ENCODE data around the gene CPA3.

CPA3 gene

DNA sequence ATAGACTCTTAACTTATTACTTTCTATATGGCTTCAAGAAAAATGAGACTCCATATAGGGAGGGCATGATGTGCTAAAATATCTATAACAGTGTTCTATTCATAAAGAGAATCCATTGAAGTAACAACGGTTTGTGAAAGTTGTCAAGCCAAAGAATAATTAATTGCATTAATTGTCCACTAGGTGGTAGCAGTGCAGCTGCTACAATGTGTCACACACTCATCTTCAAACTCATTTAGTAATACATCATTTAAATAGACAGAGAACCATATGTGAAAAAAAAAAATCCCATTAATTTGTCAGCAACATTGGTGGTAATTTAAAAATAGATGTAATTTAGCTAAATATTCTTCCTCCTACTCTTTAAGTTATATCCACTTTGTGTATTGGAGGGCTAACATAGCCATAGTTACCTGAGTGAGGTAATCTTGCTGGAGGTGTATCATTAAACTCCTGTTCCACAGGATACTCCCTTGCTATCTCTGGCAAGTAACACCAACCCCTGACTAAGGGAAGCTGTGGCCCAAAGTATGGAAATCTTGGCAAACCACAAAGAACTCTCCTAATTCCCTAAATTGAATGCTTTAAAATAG lies 3.7 kb upstream of the CPA3 start:
- DNase-seq (ENCODE audit: low read depth in 2 of 2) = no peak

DNA sequence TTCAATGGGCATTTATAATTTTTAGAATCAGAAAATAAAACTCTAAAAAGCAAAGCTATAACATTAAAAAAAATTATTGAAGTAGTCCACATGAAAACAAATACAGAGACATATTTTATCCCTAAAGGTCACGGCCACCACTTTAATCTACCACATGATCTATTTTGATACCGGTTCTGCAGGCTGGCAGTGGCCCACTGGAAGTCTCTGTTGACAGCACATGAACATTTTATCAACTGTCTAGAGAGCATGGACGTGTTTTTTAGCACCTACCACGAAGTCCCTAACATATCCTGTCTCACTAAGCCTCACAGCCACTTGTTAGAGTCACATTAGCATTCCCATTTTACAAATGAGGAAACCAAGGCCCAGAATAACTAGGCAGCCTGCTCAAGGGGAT lies 1.8 kb upstream of the CPA3 start:
- DNase-seq (ENCODE audit: low read depth in 2 of 2) = no peak

GRCh38 chr3:148863814-148864213 lies 1.3 kb upstream of the CPA3 start:
- DNase-seq (ENCODE audit: low read depth in 2 of 2) = no peak

DNA sequence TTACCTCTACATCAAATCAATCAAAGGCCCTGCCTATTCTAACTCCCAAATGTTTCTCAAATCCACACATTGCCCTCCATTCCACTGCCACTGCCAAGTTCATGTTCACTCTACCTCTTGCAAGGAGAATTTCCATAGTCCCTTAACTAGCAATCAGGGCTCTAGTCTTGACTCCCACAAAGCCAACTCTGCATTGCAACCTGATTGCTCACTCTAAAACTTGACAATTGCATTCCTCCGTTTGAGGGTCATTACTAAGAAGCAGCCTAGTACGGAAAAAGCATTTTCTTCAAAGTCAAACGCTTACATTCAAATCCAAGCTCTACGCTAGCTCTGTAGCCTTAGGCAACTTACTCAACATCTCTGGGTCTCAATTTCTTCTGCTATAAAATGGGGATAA lies 1.2 kb downstream of the CPA3 start:
- no peak for DNase-seq (ENCODE audit: low read depth in 2 of 2)

DNA sequence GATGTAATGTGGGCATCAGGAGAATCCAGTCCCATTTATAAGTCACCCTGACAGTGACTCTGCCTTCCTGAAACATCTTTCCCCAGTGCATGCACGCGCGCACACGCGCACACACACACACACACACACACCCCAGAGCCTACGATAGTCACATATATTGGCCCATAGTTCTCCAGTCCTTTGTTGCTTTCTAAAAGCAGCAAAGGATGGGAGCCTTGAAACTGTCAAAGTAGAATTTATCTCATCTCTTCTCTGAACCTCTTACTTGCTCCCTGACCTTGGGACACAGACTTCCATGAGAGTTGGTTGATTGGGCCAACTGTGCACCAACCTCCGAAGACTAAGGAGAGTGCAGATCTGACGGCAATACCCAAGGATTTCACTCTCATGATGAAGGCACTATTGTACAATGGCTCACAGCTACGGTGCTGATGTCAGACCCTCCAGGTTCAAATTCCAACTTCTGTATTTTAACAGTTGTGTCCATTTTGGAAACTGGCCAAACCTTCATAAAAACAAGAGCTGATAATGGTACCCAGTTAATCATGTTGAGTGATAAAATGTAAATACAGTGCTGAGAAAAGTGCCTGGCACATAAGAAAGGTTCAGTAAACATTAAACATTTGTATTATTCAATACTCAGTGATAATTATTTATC lies 8.3 kb downstream of the CPA3 start:
- DNase-seq (ENCODE audit: low read depth in 2 of 2) = no peak

- no peak for DNase-seq (ENCODE audit: low read depth in 2 of 2)
Measured at GRCh38 chr3:148873977-148874376, 8.9 kb downstream of the CPA3 start.

DNA sequence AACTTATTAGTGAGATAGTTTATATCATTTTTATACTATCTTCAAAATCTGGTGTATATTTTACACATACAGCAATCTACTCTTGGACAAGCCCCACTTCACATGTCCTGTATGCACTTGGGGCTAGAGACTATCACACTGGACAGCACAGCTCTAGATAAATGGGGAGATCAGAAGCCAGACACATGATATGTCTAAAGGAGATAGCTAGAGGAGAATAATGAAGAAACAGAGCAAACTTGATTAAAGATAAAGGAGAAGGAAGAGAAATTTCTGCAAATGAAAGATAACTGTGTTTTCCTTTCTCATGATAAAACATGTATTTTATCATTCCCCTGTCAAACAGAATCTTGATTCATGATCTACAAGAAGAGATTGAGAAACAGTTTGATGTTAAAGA lies 13.0 kb downstream of the CPA3 start:
- DNase-seq (ENCODE audit: low read depth in 2 of 2) = no peak

DNA sequence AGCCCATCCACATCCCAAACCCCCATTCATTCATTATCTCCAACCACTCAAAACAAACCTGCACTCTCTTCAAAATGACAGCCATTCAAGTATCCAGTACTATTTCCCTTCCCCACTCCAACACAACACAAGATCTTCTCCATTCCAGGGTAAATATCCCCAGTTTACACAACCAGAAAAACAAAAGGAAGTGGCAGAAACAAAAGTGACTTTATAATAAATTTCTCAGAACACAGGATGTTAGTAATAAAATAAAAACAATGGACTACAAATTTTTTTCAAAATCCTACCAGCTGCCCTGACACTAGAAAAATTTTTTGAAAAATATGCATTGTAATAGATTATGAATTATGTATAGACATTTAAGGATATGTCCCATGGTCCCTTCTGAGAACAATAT lies 14.2 kb downstream of the CPA3 start:
- DNase-seq (ENCODE audit: low read depth in 2 of 2) = no peak

DNA sequence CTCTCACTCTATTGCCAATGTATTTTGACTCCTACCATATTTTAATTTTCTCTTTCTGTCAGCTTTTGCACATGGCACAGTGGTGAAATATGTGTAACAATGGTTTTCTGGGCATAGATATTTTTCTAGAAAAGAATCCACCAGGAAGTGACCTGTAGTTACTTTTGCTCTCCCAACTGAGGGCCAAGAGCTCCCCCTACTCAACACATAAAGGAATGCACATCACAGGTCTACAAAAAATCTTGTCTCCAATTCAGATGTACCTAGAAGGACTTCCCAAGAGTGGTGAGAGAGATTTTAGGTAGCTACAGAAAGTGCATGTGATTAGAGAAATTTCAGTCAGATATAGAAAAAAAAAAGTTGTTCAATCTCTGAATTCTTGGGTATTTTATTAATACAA lies 15.6 kb downstream of the CPA3 start:
- DNase-seq (ENCODE audit: low read depth in 2 of 2) = no peak

DNA sequence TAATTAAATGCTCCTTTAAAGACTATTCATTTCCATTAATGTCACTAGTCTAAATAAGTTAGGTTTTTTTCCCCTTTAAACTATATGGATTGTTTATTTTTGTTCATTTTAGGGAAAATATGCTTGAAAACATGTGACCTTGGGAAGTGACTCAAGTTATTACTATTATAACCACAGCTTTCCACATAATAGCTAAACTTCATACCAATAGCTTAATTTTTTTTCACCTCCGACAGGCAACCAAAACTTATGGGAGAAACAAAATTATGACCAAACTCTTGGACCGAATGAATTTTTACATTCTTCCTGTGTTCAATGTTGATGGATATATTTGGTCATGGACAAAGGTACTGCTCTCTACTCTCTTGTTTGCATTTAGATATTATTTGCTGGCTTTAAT lies 16.2 kb downstream of the CPA3 start:
- no peak for DNase-seq (ENCODE audit: low read depth in 2 of 2)

- DNase-seq (ENCODE audit: low read depth in 2 of 2) = no peak
Measured at GRCh38 chr3:148882288-148882687, 17.2 kb downstream of the CPA3 start.

DNA sequence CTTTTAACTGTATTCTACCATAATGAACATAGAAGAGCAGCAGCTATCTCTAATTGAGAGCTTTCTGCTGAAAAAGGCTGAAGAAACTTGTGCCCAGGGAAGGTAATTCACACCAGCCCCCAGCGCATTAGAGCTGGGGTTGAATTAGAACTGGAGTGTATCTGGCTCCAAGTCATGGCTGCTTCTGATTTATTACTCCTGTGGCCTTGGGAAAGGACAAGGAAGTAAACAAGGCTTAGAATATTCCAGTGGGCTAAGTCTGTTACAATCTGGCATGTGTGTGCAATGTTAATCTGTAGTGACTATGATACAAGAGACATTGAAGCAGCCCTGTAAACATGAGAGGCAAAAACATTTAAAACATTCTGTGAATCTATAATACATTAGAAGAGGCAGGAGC lies 18.1 kb downstream of the CPA3 start:
- DNase-seq (ENCODE audit: low read depth in 2 of 2) = no peak

DNA sequence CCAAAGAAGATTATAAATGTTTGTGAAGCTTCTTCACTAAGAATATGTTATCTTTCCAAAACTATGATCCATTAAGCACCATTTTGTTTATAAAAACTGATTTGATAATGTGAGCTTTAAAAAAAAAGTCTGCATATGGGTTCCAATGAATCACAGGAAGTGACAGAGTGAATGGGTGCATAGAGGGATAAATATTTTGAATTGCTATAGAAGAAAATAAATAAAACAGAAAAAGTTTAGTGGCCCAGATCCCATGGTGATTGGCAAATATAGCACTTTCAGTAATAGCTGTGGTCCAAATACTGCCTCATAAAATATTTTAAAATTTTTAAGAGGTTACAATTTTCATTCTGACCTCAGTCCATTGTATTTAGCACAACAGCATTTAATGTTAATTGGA lies 19.2 kb downstream of the CPA3 start:
- no peak for DNase-seq (ENCODE audit: low read depth in 2 of 2)

DNA sequence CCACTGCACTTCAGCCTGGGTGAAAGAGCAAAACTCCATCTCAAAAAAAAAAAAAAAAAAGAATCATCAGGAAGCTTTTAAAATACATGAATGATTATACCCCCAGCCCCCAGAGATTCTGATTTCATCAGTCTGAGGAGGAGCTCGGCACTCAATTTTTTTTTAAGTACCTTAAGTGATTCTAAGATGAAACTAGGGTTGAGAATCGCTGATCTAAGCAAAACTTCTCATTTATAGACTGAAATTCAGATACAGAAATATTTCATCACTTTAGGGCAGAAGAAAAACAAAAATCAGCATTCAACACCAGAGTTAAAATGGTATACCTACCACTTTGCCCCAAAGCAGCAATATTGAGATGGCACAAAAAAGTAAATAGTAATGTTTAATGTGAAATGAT lies 24.7 kb downstream of the CPA3 start:
- no peak for DNase-seq (ENCODE audit: low read depth in 2 of 2)

DNA sequence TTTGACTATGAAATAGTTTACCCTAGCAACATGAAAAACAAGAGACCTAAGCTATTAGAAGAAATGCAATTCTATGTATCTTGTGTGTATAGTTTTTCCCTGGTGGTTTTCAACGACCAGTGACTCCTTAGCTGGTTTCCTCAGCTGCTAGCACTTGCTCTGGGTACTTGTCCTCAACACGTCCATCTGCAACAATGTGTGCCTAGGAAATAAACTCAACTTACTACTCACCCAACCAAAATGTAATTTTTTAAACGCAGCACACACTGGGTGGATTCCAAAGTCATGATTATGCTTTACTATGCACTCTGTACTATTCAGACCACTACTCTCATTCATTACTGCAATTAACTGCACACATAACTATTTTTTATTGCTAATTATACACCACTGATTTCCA lies 31.0 kb downstream of the CPA3 start:
- no peak for DNase-seq (ENCODE audit: low read depth in 2 of 2)

- no peak for DNase-seq (ENCODE audit: low read depth in 2 of 2)
Measured at GRCh38 chr3:148901987-148902791, 37.1 kb downstream of the CPA3 start.

DNA sequence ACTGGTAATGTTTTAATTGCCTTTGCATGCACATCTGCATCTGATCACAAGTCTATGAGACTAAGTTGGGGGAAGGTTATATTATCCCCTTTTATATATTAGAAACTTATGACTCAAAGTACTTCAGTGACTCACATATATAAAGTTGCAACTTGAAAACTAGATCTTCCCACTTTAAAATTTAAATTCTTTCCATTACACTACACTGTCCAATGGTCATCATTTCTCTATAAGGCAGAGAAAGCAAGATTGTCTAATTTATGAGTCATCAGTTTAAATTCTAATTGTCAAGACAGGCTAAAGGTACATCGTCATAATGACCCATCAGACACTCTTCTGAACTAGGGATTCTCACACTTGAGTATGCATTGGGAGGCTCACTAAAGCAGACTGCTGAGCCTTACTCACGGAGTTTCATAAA lies 37.9 kb downstream of the CPA3 start:
- no peak for DNase-seq (ENCODE audit: low read depth in 2 of 2)

- DNase-seq (ENCODE audit: low read depth in 2 of 2) = no peak
Measured at GRCh38 chr3:148903941-148904340, 38.8 kb downstream of the CPA3 start.

- DNase-seq (ENCODE audit: low read depth in 2 of 2) = no peak
Measured at GRCh38 chr3:148906667-148907066, 41.6 kb downstream of the CPA3 start.

GRCh38 chr3:148911173-148911572 lies 46.1 kb downstream of the CPA3 start:
- no peak for DNase-seq (ENCODE audit: low read depth in 2 of 2)

GRCh38 chr3:148911592-148911991 lies 46.5 kb downstream of the CPA3 start:
- DNase-seq (ENCODE audit: low read depth in 2 of 2) = no peak

- no peak for DNase-seq (ENCODE audit: low read depth in 2 of 2)
Measured at GRCh38 chr3:148914936-148915690, 50.0 kb downstream of the CPA3 start.
